Epithelial cell of prostate (primary cell): Measurements from ENCODE around the gene KCNG2.

Experiments used
- DNase-seq: peaks from one replicate; pipeline ENCODE4 v3.0.0-alpha.2; 2011; ENCODE audit warnings: low read depth, low spot score
- H3K27ac ChIP-seq: fragments of 450-650 bp; 2 replicates; pipeline ENCODE4 v1.5.1; 2017; ENCODE audit warnings: mild to moderate bottlenecking

KCNG2 gene

DNA sequence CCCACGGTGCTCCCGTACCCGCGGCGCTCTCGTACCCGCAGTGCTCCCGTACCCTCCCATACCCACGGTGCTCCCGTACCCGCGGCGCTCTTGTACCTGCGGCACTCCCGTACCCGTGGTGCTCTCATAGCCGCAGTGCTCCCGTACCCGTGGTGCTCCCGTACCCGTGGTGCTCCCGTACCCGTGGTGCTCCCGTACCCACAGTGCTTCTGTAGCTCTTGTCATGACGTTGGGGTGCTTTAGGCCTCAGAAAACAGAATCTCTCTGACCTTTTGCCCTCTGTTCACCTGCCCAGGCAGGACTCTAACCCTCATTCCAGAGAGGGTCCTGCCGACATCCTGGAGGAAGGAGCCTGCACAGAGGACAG lies 118.4 kb downstream of the KCNG2 start:
- no peak for DNase-seq
- no peak overlapping the region for H3K27ac ChIP-seq

DNA sequence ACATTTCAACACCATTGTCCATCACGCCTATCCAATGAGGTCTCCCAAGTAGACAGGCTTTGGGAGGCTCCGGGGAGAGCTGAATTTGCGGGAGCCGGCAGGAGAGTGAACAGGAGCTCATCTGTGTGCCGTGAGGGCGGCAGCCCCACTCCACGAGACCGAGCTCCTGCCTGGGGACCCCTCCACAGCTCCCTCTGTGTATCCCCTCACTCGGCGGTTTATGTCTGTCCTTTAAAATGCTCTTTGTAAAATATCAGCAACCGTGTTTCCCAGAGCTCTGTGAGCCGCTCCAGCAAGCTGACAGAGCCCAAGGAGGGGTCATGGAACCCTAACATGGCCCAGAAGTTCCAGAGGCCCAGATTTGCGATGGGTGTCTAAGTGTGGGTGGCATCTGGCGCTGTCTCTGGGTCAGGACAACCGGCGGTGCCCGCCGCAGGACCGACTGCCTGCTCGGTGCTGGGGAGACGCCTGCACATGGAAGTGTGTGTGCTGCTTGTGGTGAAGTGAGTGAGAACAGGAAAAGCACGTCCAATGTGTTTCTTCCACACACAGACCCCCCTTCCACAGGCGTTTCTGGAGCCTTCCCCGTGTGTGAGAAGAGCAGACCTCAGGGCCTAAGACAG lies 118.9 kb downstream of the KCNG2 start:
- DNase-seq, result no peak

DNA sequence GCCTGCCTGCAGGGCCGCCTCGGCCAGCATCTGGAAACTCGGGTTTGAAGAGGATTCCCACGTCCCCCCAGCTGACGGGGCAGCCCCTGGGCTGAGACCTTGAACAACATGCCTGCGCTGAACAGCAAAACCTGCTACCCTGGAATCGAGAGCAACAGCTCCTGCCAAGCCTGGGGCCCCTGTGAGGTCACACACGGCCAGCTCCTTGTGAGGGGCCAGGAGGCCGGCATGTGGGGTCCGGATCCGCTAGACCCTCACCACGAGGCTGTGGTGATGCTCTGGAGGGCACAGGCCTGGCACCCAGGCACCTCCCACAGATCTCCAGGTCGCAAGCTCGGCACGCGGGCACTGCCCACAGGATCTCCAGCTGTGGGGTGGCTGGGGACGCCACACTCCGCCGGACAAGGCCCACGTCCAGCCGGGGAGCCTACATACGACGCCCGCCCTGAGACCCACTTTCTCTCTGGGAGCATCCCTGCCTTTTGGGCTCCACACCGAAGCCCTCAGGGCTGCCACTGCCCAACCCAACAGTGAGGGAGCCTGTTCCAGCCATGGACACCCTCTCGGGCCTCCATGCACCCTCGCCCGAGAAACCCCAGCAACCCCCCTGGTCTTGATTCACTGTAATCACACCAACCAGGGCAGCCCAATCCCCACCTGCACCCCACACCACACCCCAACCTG lies 119.6 kb downstream of the KCNG2 start:
- no peak overlapping the region for H3K27ac ChIP-seq
- no peak for DNase-seq

More for the DNA sequence above, 118.9 kb downstream of the KCNG2 start:
- no peak overlapping the region for H3K27ac ChIP-seq

DNA sequence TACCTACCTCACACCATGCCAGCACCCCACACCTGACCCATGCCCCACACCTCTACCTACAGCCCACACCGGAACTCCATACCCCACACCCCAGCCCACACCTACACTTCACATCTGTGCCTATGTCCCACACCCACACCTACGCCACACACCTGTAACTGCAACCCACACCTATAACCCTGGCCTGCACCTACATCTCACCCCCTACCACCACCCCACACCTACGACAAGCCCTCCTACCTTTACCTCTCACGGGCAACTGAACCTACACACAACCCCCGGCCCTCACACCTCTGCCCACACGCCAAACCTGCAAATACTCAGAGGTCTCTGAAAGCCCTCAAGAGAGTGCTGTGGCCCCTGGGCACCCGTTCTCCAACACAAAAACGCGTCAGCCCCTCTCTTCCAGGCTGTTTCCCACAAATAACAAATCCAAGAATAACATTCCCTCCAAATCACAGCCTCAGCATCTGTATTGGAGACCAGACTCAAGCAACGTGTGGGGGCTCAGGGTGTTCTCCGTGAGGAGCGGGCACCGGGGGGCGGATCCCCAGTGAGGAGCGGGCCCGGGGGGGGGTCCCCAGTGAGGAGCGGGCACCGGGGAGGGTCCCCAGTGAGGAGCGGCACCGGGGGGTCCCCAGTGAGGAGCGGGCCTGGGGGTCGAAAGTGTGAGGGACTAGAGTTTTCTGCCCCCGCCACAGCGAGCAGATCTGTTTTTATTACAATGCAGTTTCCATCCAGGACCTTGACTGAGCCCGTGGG lies 120.3 kb downstream of the KCNG2 start:
- no peak overlapping the region for H3K27ac ChIP-seq
- no peak for DNase-seq

DNA sequence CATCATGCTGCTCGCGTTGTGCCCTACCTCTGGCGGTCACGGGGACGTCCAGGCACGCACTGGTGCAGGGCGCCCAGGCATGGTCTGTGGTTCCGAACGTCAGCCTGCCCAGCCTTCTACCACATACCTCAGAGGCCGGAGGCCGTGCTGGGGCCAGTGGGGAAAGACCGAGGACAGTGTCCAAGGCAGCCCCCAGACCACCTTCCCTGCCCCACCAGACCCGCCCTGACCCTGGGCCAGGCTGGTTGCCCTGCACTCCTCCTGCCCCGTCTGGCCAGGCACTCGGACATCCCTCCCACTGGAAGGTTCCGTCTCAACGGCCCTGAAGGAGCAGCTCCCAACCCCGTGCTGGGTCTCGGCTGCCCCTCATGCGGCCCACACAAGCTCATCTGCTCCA lies 120.9 kb downstream of the KCNG2 start:
- no peak overlapping the region for H3K27ac ChIP-seq
- DNase-seq, result no peak

DNA sequence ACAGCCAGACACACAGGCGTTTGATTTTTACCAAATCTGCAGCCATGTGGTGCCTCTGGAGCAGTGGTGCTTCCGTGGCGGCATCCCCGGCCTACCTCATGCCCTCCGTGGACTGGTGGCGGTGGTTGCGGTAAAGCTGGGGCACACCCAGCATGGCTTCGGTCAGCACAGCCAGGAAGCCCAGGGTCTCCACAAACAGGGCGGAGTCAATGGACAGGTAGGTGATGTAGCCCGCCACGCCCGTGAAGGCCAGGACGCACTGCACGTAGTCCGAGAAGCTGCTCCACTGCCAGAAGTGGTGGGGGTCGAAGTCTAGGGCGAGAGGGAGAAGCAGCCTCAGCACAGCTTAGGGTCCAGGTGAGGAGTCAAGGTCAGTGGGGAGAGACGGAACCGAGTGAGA lies 121.4 kb downstream of the KCNG2 start:
- H3K27ac ChIP-seq, result no peak overlapping the region
- DNase-seq, result no peak

DNA sequence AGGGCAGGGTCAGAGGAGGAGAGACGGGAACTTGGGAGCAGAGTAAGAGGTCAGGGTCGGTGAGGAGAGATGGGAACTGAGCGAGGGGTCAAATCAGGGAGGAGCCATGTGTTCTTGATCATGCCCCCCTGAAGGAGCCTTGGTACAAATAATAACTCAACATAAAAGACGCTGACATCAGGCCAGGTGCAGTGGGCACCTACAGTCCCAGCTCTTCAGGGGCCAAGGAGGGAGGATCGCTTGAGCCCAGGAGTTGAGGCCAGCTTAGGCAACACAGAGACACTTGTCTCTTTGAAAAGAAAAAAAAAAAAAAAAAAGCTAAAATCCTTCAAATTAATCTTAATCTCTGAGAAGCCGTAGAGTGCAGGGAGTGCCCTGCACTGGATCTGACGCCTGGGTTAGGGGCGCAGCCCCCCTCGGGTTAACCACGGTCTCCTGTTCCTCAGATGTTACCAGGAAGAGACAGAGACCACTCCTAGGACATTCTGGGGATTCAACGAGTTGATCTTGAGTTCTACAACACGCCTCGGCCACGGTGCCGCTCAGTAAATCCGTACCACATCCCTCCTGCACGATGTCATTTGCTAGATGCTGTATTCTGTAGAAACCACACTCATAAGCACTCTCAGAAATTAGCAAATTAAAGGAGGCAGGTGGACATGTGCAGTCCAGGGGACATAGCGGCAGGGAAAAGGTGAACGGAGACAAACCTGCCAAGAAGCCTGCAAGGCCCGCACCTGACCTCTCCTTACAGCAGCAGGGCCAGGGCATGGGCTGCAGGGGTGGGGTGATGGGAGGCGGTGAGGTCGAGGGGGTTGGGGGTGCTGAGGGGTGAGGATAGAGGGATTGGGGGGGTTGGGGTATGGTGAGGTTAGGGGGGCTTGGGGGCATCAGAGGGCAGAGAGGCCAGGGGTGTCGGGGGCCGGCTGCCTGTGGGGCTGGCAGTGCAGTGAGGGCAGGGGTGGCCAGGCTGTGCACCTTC lies 124.5 kb downstream of the KCNG2 start:
- no peak for DNase-seq
- no peak overlapping the region for H3K27ac ChIP-seq

DNA sequence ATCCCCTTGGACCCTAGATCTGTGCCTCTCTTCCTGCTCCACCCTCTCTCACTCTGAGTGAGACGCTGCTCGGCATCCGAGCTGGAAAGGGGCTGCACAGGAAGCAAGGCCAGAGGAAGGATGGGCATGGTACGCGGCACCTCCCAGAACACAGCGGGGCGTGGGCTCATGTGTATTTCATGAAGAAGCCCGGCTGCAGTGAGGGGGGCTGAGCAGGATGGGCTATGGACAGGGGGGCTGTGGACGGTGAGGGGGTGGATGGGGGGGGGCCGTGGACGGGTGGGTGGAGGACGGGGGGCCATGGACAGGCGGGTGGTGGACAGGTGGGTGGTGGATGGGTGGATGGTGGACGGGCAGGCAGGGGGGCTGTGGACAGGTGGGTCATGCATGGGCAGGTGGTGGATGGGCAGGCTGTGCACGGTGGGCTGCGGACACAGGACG lies 125.3 kb downstream of the KCNG2 start:
- no peak overlapping the region for H3K27ac ChIP-seq
- no peak for DNase-seq

DNA sequence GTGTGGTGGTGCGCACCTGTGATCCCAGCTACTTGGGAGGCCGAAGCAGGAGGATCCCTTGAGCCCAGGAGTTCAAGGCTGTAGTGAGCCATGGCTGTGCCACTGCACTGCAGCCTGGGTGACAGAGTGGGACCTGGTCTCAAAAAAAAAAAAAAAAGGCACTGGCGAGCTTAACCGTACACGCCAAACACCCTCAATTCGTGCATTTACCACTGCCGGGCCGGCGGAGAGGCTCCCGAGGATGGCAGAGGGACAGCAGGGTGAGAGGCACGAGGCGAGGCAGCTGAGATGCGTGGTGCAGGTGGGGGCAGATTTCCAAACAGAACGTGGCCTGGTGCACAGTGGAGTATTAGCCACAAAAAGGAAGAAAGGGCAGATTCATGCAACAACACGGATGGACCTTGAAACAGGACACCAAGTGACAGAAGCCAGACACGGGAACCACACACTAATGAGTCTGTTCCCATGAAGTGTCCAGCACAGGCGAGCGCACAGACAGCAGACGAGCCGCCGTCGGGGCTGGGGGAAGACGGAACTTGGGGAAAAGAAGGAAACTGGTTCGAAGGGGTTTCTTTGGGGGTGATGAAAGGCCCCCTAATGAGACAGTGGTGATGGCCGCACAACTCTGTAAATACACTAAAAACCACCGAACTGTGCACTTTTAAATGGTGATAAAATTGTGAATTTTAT lies 126.3 kb downstream of the KCNG2 start:
- no peak for DNase-seq

DNA sequence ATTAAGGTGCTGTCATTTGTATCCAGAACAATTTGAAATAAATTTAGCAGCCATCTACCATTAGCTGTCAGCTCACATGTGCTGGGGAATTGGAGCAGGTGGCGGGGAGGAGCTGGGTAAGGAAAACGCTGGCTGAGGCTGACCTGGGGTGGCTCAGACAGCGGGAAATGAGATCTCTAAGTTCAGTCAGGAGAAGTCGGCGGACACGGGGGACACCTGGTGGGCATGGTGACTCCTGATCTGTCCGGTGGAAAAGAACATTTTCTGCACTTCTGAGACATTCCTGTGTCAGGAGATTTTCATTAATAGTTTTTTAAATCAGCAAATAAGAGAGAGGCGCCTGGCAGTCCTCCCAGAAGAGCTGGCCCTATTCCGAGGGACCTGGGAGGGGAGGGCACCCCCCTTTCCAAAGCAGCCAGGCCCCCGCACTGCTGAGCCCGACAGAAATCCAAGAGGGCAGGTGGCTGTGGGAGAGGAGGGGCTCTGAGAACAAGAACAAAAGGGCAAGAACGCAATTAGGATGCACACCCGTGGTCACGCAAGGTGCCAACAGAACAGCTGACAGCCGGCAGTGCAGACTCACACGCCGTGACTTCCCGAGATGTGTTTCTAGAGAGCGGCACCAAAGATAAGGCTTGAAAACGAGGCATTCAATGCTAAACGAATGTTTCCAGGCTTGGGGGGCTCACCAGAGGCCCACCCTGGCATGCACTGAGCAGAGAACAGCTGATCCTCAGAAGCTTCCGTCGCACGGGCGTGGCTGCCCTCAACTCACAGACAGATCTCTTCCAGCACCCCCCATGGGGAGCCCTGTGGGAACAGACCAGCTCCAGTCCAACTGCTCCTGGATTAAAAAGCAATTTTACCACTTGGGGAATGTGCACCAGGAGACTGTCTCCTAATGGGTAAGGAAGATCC lies 127.3 kb downstream of the KCNG2 start:
- no peak overlapping the region for H3K27ac ChIP-seq
- no peak for DNase-seq

More for the DNA sequence above, 126.3 kb downstream of the KCNG2 start:
- no peak overlapping the region for H3K27ac ChIP-seq

DNA sequence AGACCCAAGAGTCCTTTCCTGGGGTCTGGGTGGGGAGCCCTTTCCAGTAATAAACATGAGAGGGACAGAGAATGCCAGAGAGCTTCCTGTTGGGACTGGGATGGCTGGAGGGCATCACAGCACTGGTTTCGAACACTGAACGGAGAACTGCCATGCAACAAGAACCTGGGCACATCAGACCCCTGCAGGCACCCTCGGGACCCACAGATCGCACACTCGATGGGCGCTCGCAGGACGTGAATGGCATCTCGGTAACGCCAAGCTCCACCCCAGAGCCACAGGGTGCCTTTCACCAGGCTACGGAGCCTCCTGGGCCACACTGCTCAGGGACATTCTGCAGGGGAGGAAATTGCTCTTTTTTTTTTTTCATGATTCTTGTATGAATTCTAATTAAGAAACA lies 128.6 kb downstream of the KCNG2 start:
- DNase-seq, result no peak
- H3K27ac ChIP-seq, result no peak overlapping the region

DNA sequence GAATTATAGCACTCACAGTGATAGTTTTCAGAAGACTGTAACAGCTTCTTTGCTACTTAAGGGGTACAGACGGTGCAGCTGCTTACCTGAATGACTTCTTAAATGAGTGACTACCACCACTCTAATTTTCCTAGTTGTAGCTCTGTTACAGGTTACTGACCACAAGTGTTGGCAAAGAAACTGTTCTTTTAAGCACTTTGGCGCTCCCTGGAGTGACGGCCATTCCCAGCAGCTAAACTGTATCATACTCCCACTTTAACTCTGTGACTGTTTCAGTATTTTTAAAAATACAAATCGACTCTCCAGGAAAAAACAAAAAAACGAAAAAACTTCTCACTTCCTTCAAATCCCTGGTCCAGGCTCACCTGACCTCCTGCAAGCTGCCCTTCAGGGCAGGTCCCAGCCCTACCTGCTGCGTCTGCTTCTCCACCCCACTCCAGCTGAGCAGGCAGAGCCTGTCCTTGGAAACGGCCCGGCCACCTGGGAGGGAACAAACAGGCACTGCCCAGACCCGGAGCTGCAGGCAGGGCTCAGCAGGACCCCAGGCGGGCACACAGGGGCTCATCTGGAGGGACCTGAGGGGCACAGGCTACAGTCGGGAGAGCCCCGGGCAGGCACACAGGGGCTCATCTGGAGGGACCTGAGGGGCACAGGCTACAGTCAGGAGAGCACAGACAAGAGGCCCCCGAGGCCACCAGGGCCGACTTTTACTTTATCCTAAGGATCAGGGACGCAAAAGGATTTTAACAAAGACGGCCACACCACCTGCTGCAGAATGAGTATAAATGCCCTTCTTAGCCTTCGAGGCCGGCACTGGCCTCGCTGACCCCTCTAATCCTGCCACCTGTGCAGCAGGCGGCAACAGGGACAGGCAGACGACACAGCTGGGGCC lies 129.2 kb downstream of the KCNG2 start:
- no peak for DNase-seq
- H3K27ac ChIP-seq, result no peak overlapping the region

DNA sequence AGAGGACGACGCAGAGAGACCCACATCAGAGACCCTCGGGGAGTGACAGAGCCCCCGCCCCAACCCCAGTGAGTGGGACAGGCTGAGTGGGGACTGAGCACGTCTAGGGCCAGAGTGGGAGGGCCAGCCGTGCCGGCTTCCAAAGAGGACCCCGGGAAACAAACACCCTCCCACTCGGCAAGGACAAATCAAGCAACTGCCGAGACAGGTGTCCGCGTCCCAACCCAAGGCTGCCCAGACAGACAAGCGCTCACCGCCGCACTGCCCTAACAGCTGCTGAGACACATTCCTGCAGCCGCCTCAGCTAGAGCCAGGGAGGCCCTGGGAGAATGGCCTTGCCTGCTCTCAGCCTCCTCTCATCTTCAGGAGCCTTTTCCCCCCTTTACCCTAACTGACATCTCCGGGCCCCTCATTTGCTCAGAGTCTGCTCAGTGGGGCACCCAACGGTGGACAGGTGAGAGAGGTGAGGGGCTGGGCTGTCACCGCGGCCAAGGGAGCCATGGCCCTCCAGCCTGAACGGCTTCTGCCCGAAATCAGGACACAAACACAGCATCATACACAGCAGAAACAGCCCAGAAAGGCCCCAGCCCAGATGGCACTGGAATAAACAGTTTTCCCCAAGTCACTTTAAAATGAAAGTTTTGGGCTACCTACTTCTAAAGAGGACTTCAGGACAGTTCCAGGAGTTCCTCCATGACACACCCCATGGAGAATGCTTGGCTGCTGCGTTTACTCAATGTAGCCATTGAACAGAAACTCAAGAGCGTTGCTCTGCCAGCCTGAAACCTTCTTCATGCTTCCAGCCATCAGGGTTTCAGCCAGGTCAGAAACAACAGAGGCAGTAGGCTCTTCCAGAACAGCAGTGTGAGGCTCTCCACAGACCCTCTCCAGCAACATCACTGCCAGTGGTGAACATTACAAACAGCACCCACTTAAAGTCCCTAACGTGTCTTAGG lies 130.1 kb downstream of the KCNG2 start:
- no peak for DNase-seq
- H3K27ac ChIP-seq, result no peak overlapping the region

DNA sequence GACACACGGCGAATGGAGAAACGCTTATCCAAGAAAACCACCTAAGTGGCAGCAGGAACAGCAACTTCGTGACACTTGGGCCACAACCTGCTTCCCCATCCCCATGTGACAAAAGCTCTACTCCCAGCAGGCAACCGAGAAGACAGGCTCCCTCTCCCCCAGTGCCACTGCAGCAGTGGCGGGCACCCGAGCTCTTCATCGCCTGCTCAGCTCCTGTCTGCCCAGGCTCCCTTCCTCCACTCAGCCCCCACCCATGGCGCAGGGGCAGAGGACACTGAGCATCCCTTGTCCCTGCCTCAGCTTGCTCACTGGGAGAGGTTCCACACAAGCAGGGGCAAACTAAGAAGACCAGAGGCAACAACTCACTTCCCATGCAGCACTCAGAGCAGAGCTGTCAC lies 130.8 kb downstream of the KCNG2 start:
- no peak overlapping the region for H3K27ac ChIP-seq
- no peak for DNase-seq

DNA sequence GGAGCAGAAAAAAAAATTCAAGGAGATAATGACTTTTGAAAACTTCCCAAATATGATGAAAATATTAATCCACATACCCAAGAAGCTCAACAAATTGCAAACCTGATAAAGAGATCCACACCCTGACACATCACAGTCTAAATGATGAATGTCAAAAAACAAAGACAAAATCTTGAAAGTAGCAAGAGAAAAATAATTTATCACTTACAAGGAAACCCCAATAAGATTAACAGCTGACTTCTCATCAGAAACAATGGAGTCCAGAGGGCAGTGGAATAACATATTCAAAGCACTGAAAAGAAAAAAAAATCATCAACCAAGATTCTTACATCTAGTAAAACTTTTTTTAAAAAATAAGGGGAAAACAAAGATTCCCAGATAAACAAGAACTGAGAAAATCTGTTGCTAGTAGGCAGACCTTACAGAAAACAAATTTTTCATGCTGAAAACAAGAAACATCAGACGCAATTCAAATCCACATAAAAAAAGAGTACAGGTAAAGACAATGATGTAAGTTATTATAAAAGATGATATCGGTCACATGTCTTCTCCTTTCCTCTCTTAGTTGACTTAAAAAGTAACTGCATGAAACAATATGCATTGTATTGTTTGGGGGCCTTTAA lies 132.4 kb downstream of the KCNG2 start:
- H3K27ac ChIP-seq, result no peak overlapping the region
- DNase-seq, result no peak

DNA sequence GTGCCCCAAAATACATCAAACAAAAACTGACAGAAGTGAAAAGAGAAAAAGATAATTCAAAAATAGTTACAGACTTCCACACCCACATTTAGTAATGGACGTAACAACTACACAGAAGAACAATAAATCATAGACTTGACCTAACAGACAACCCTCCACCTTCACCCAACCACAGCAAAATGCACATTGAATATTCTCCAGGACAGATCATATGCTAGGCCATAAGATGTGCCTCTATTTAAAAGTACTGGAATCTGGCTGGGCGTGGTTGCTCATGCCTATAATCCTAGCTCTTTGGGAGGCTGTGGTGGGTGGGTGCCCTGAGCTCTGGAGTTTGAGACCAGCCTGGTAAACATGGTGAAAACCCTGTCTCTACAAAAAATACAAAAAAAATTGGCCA lies 133.7 kb downstream of the KCNG2 start:
- no peak for DNase-seq
- H3K27ac ChIP-seq, result no peak overlapping the region
